A673 (cell line): ENCODE results near the gene TSHR. TPM values are rescaled to one million over a fixed set of nuclear protein-coding genes. Genes with fewer than 3 reads are reported as not detected.
"Not testable (repeated sequence)": the region's sequence is repeated elsewhere in the genome, so short reads cannot be mapped to it uniquely, and the experiment has no call there.

Source experiments
- BruUV-seq: library from RNA; stranded (reverse); fragments of 400-500 nt; replicated peaks from 2 replicates; lab custom pipeline; 2021; lab: Mats Ljungman, UMichigan
- CTCF ChIA-PET: fragments of 300-600 bp; sonication (Branson Sonifier 250); formaldehyde crosslinking; loops from one replicate; lab custom pipeline; 2022; ENCODE audit warnings: antibody characterized with exemption; lab: Charles Lee
- POLR2A ChIA-PET: fragments of 300-600 bp; sonication (Branson Sonifier 250); formaldehyde crosslinking; loops from one replicate; lab custom pipeline; 2022; ENCODE audit warnings: antibody characterized with exemption; ENCODE audit not compliant: low non-redundant PET; lab: Charles Lee
- DNase-seq: peaks from one replicate; pipeline ENCODE4 v3.0.0-alpha.2; 2015; ENCODE audit warnings: low spot score
- H3K27ac ChIP-seq: fragments of 200-600 bp; sonication (generic); 2 replicates; pipeline ENCODE4 v1.5.1; 2016; ENCODE audit warnings: mixed run types, low read depth, mild to moderate bottlenecking, mixed read lengths, antibody characterized with exemption, low read length; ENCODE audit not compliant: poor library complexity, severe bottlenecking
- H3K27me3 ChIP-seq: fragments of 200-600 bp; sonication (generic); replicated peaks from 2 replicates; pipeline ENCODE4 v1.6.1; 2017; ENCODE audit warnings: mixed run types, low read depth, mild to moderate bottlenecking, mixed read lengths, antibody characterized with exemption, low read length; ENCODE audit not compliant: insufficient read depth, poor library complexity
- H3K36me3 ChIP-seq: fragments of 200-600 bp; sonication (generic); 2 replicates; pipeline ENCODE4 v1.6.1; 2016; ENCODE audit warnings: mixed run types, mild to moderate bottlenecking, mixed read lengths, antibody characterized with exemption, low read length; ENCODE audit not compliant: insufficient read depth, poor library complexity, severe bottlenecking
- H3K4me1 ChIP-seq: fragments of 200-600 bp; sonication (generic); 2 replicates; pipeline ENCODE4 v1.6.1; 2017; ENCODE audit warnings: mixed run types, mild to moderate bottlenecking, mixed read lengths, antibody characterized with exemption, low read length; ENCODE audit not compliant: insufficient read depth, poor library complexity, severe bottlenecking
- H3K4me3 ChIP-seq: fragments of 200-600 bp; sonication (generic); 2 replicates; pipeline ENCODE4 v1.5.1; 2016; ENCODE audit warnings: low read depth, mixed run types, mild to moderate bottlenecking, mixed read lengths, low read length; ENCODE audit not compliant: poor library complexity, severe bottlenecking
- H3K9me3 ChIP-seq: fragments of 200-600 bp; sonication (generic); 2 replicates; pipeline ENCODE4 v1.6.1; 2016; ENCODE audit warnings: mixed run types, low read depth, mild to moderate bottlenecking, mixed read lengths, antibody characterized with exemption, low read length; ENCODE audit not compliant: poor library complexity, severe bottlenecking
- EZH2 ChIP-seq: fragments of 200-600 bp; sonication (generic); IDR thresholded peaks from 2 replicates; pipeline ENCODE4 v1.6.1; 2017; ENCODE audit warnings: borderline replicate concordance, low read depth, mild to moderate bottlenecking, mixed read lengths, antibody characterized with exemption, low read length; ENCODE audit not compliant: poor library complexity, severe bottlenecking
- intact Hi-C: fragments of 100-400 bp; cut with micrococcal nuclease; formaldehyde crosslinking; loops from one replicate; pipeline ENCODE4 v1.10.0; 2022; ENCODE audit not compliant: unreplicated experiment
- total RNA-seq: library from RNA; stranded (reverse); gene quantifications from 2 replicates; pipeline ENCODE4 v1.2.3, GENCODE V29; 2021
- TF ChIP-seq, protein P1 (sequence below): fragments of 300-800, 200-600 bp; sonication (generic); conservative IDR thresholded peaks from 2 replicates; pipeline ENCODE4 v1.5.1; 2017; ENCODE audit warnings: low read depth, mild to moderate bottlenecking, antibody characterized with exemption, low read length, moderate library complexity, mixed read lengths

TSHR gene
- total RNA-seq, 1 experiment from 2014 or later: not detected

DNA sequence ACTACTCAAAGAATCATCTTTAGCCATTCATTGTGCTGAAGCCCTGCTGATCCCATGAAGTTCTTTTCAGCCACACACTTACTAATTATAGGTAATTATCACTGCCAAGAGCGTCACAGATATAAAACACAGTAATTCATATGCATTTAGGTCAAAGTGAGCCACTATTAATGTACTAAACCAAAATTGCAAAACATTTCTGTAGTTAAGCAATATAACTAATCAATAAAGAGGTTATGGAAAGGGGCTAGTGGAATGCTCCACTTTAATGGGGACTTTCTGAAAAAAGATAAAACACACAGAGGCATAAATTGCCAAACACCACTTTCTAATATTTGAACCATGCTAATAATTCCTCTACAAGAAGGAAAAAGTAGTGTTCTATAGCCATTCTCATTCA lies 7.1 kb upstream of the TSHR start:
- CTCF ChIA-PET: no interaction called here
- H3K9me3 ChIP-seq: no peaks in the 10 kb centered on the region
- DNase-seq: no peak
- no peak overlapping the region for H3K4me3 ChIP-seq
- H3K4me1 ChIP-seq: no peaks in the 10 kb centered on the region
- intact Hi-C loops: no loop called here
- POLR2A ChIA-PET: no interaction called here
- TF ChIP-seq, protein P1, sequence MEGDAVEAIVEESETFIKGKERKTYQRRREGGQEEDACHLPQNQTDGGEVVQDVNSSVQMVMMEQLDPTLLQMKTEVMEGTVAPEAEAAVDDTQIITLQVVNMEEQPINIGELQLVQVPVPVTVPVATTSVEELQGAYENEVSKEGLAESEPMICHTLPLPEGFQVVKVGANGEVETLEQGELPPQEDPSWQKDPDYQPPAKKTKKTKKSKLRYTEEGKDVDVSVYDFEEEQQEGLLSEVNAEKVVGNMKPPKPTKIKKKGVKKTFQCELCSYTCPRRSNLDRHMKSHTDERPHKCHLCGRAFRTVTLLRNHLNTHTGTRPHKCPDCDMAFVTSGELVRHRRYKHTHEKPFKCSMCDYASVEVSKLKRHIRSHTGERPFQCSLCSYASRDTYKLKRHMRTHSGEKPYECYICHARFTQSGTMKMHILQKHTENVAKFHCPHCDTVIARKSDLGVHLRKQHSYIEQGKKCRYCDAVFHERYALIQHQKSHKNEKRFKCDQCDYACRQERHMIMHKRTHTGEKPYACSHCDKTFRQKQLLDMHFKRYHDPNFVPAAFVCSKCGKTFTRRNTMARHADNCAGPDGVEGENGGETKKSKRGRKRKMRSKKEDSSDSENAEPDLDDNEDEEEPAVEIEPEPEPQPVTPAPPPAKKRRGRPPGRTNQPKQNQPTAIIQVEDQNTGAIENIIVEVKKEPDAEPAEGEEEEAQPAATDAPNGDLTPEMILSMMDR: no peak
- TF ChIP-seq EZH2: no peak
- BruUV-seq: no TSS peak
- H3K36me3 ChIP-seq: no peaks in the 10 kb centered on the region
- H3K27me3 ChIP-seq: peaks cover 37% of the 10 kb centered on the region
- no peak overlapping the region for H3K27ac ChIP-seq

DNA sequence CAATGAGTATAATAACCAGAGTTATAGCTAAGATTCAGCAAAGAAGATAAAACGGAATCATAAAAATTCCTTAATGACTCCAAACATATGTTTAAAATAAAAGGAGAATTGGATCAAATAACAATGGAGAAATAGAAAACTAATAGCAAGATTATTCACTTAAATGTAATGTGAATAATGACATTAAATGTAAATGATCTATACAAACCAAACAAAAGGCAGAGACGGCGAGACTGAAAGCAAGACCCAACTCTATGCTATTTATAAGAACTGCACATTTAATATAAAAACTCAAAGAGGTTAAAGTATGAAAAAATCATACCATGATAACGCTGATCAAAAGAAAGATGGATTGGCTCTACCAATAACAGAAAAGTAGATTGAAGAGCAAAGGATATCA lies 3.9 kb upstream of the TSHR start:
- Histone ChIP-seq H3K36me3 (no peaks in the 10 kb centered on the region), H3K9me3 (no peaks in the 10 kb centered on the region), H3K4me1 (no peaks in the 10 kb centered on the region), H3K4me3 (no peak overlapping the region), H3K27me3 (peaks cover 49% of the 10 kb centered on the region), H3K27ac (no peak overlapping the region)
- TF ChIP-seq, protein P1: no peak
- no peak for TF ChIP-seq EZH2
- BruUV-seq: no TSS peak
- POLR2A ChIA-PET: no interaction called here
- CTCF ChIA-PET: no interaction called here
- intact Hi-C loops: loop anchor here (10.0 kb wide), 1 partner anchor 513 kb away; no protein-coding TSS in a partner anchor
- no peak for DNase-seq

DNA sequence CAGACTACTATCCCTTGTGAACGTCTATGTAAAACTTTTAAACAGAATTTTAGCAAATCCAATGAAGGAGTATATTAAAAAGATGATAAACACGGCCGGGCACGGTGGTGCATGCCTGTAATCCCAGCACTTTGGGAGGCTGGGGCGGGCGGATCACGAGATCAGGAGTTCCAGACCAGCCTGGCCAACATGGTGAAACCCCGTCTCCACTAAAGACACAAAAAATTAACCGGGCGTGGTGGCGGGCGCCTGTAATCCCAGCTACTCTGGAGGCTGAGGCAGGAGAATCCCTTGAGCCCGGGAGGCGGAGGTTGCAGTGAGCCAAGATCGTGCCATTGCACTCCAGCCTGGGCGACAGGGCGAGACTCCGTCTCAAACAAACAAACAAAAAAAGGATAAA lies 2.2 kb upstream of the TSHR start:
- CTCF ChIA-PET, BruUV-seq: not testable (repeated sequence)

DNA sequence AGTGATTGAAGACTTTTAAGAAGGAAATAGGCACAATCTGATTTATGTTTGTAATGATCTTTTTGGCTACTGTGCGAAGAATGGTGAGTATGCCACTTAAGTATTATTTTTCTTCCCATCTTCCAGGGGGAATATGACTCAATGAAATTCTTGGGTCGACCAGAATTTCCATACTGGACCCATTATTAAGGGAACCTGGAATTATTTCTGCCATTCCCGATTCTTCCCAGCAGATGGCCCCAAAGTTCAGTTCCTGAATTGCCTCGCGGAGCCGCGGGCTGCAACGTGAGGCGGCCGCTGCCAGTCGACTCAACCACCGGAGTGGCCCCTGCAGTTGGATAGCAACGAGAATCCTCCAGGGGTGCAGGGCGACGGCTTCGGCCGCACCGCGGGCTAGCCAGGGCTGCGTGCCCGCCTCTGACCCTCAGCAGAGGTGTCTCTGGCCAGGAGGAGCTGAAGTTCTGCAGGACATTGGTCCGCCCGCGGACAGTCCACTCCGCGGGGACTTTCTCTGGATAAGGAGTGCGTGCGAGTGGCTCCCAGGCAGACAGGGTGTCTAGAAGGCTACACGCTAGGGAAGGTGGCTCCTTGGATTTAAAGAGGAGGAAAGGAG lies 628 bp upstream of the TSHR start:
- no peak for TF ChIP-seq EZH2
- TF ChIP-seq, protein P1: peak; percentile 79
- H3K4me3 ChIP-seq: peak overlapping the region; percentile 45
- BruUV-seq: no TSS peak
- no peaks in the 10 kb centered on the region for H3K4me1 ChIP-seq
- CTCF ChIA-PET: interaction anchor here (1.3 kb wide), 1 partner anchor 32 kb away, joined by 6 read pairs; no protein-coding TSS in a partner anchor
- H3K9me3 ChIP-seq: no peaks in the 10 kb centered on the region
- intact Hi-C loops: loop anchor here (1.0 to 10.0 kb wide), 3 partner anchors 33 to 510 kb away; no protein-coding TSS in a partner anchor
- peaks cover 73% of the 10 kb centered on the region for H3K27me3 ChIP-seq
- POLR2A ChIA-PET: no interaction called here
- H3K36me3 ChIP-seq: no peaks in the 10 kb centered on the region
- DNase-seq: peak; percentile 83
- H3K27ac ChIP-seq: no peak overlapping the region

More for the DNA sequence above, 2.2 kb upstream of the TSHR start:
- POLR2A ChIA-PET, H3K36me3 ChIP-seq, H3K4me1 ChIP-seq, DNase-seq, H3K9me3 ChIP-seq, H3K4me3 ChIP-seq, H3K27ac ChIP-seq: not testable (repeated sequence)
- peaks cover 63% of the 10 kb centered on the region for H3K27me3 ChIP-seq
- intact Hi-C loops: loop anchor here (10.0 kb wide), 1 partner anchor 512 kb away; no protein-coding TSS in a partner anchor
